HS-5 (cell line): ENCODE results near the gene NEK6.

Experiments used
- DNase-seq: peaks from one replicate; pipeline ENCODE4 v3.0.0-alpha.2; 2012; ENCODE audit warnings: low read depth

The NEK6 gene

DNA sequence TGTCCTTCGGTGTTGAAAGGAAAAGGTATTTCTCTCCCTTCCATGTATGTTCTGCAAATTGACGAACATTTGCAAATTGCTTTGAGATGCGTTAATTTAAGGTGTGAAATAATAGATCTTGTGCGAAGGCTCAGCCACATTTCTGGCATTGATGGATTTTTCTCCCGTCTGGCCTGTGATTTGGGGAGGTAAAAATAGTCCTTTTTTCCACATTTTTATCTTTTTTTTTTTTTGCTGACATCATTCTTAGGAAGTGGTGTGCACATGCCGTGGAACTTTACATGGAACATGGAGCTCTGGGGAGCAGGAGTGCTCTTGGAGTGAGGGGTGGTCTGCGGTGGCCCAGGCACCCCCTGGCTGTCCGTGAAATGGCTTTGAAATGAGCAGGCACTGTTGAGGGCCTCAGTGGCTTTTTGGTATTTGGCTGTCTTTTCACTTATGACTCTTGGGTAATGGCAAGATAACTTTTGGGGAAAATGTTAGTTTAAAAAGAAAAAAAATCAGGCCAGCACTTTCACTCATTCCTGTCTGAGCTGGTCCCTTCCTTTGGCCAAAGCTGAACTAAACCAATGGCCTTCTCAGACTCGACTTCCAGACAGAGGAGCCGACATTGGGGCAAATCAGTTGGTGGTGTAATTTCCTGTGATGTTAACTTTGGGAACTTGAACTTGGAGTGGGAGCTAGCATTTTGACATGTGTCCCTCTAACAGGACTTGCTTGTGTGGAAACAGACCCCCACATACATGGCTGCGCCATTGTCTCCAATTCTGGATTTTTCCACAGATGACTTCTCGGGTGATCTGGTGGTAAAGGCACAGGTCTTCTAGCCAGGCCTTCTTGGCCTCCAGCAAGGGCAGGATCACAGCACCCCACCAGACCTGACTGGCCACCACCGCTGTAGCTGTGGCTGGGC is 4.2 kb downstream of the NEK6 start:
- DNase-seq: no peak

DNA sequence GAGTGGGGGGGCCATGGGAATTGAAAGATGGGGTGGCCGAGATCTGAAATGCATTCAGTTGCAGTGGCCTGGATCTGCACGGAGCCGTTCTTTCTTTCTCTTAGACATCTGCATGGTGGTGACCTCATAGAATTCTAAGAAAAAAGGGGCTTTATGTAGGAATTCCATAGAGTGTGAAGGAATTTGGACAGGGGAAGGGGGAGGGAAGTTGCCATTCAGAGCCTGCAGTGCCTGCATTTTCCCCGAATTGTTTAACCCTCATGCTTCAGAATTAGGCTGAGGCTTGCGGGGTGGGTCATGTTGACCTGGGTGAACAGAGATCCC is 4.9 kb downstream of the NEK6 start:
- no peak for DNase-seq

DNA sequence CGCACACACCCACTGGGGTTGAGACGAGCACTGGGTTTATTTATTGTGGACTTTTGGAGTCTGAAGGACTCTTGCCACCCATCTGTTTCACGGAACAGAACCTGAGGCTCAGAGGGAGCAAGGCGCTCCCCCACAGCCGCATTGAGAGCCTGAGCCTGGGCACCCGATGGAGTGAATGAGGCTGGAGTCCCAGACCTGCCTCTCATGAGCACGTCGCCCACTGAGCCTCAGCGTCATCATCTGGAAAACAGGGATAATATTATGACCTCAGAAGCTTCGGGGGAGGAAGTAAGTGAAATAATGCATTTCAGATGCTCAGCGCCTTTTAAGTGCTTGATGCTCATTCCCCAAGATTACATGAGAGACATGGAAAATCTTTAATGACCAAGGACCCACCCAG is 5.5 kb downstream of the NEK6 start:
- no peak for DNase-seq

DNA sequence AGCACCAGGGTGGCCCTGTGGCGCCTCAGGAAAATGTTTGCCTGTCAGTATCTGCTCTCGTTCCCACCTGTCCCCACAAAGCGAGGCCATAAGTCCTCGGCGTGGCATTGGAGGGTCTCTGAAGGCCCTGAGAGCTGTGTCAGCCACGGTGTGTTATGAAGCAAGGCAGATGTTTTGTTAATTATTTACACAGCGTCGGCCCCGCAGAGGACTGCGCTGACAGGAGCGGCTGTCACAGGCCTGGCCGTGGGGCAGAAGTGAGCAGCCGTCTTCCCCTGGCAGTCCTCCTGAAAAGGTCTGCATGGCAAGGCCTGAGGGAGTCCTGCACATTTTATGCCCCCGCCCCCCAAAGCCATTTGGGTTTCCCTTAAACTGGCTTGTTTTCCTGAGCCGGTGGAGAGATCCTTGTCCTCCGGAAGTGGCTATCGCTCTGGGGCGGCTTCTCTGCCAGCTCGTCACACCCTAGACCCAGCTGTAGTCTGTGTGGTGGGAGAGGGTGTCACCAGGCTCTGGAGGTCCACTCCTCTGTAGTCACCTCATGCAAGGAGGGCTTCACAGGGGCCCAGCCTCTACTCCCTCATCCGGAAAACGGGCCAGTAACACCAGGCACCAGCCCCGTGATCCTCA is 6.2 kb downstream of the NEK6 start:
- no peak for DNase-seq

DNA sequence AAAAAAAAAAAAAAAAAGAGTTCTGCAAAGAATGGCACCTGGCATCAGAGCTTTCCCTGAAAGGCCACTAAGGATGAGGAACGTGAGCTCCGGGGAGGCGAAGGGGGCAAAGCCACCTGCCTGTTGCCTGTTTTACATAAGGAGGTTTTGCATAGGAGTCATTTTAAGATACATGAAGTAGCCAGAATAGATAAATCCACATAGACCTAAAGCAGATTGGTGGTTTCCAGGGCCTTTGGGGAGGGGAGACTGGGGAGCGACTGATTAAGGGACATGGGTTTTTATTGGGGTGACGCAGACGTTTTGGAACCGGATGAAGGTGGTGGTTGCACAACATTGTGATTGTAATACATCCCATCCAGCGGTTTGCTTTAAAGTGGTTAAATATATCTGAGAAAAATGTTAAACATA is 7.1 kb downstream of the NEK6 start:
- DNase-seq: no peak

DNA sequence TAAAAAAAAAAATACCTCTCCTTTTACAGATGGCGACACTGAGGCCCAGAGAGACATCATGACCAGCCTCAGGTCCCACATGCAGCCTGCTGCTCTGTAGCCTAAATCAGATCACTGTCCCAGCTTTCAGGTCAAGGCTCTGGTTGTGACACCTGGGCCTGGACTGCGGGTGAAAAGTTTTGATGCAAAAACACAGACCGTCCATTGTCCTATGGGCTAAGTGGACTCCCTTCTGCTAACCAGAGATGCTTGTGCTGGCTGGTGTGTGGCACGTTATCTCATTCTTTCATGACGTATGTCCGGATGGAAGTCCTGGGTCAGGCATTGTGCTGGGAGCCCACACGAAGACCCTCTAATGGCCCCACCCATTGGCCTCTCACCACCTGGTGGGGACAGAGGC is 7.8 kb downstream of the NEK6 start:
- DNase-seq: no peak

DNA sequence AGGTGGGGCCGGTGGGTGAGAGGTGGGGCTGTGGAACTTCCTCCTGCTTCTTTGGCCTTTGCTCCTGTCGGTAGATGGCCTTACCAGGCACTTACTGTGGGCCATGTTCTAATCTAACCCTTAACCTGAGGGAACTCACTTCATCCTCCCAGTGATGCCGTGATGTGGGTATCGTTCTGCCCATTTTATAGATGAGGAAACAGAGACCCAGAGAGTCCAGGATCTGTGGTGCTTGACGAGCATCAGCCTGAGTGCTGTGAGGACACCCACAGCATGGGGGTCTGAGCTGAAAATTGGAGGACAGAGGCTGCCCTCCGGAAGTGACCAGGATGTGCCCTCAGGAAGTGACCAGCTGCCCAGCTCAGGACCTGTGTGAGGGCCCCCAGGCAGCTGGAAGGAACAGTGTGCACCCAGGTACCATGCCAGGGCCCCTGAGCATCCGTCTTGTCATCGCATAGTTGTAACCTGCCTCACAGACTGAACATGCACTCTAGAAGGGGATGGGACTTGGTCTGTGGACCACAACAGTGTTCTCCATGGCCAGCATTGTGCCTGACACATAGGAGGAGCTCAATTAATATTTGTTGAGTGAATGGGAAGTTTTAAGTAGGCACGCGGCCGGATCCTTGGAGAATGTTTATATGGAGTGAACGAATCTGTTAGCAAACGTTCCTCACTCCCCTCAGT is 8.5 kb downstream of the NEK6 start:
- DNase-seq: no peak

DNA sequence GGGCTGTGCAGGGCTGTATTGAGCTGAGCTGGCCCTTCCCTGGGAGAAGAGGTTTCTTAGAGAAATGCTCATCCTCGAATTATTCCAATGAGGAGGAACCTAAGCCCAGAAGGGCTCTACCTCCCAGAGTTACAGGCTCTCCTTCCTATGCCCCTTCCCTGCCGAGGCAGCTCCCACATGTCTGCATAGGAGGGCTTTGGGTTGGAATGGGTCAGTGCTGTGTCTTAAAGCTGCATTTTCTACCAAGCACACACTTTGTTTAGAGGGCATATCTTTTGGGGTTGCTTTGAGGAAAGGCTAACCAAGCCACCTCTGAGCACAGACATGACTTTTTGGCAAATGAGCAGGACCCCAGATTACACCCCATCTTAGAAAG is 9.1 kb downstream of the NEK6 start:
- no peak for DNase-seq

DNA sequence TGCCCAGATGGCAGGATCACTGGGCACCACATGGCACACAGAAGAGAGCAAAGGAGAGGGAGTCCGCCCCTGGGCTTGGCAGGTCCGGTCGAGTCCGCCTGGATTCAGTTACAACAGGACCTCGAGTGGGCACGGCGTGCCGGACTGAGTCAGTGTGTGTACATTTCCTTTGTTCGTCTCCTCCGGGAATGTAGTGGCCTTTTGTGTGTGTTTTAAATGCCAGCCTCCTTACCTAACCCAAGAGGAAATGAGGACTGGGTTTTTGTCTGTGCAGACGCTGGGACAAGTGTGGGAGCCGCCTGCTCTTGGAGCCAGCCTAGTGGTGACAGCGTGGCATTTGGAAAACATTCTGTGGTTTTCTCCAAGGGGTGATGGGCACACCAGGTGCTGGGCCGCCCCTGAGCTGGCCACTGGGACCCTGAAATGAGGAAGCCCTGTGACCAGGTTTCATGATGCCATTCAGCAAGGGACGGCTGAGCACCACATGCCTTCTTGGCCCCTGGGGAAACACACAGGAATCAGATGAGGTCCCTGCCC is 9.6 kb downstream of the NEK6 start:
- no peak for DNase-seq

DNA sequence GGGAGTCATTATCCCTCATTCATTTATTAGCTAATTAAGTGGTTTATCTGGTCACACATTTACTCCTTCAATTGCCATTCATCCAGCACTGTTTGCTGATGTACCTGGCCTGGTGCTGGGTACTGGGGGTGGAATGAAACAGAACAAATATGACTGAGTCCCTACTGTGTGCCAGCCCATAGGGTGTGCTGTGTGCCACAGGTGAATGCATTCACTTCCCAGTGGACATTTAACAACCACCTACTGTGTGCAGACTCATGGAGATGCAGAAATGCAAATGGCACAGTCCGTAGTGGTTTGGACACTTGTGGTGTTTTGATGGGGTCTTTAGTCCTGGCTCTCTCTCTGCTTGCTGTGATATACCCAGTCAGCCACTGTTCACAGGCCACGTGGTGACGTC is 10.5 kb downstream of the NEK6 start:
- no peak for DNase-seq

DNA sequence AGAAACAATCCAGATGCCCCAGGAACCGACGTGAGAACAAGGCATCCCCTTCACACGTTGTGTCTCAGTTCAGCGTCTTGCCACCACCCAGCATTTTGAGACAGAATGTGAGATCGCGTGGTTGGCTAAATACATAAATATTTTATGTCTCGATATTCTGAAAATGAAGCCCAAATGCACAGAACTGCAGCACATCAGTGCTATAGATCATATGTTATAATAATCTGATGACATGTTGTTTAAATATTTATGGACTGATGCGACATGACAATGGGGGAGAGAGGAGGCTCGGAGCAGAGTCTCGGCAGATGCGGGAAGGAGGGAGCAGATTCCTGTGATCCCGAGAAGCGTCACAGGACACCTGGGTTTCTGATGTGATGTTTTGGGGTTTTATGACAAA is 10.9 kb downstream of the NEK6 start:
- DNase-seq: no peak

DNA sequence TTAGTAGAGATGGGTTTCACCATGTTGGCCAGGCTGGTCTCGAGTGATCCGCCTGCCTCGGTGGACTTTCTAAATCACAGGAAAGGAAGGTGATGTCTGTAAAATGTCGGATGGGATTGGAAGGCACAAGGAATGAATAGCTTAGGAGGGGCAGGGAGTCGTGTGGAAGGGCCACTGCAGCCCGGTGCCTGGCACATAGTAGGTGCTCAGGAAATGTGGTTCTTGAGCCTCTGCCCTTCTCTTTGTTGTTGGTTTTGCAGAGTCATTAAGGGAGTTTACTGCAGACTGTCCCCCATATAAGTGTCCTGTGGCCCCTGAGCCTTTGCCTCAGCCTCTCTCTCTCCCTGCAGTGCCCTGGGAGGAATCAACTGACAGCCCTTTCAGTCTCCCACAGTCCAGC is 11.8 kb downstream of the NEK6 start:
- no peak for DNase-seq

DNA sequence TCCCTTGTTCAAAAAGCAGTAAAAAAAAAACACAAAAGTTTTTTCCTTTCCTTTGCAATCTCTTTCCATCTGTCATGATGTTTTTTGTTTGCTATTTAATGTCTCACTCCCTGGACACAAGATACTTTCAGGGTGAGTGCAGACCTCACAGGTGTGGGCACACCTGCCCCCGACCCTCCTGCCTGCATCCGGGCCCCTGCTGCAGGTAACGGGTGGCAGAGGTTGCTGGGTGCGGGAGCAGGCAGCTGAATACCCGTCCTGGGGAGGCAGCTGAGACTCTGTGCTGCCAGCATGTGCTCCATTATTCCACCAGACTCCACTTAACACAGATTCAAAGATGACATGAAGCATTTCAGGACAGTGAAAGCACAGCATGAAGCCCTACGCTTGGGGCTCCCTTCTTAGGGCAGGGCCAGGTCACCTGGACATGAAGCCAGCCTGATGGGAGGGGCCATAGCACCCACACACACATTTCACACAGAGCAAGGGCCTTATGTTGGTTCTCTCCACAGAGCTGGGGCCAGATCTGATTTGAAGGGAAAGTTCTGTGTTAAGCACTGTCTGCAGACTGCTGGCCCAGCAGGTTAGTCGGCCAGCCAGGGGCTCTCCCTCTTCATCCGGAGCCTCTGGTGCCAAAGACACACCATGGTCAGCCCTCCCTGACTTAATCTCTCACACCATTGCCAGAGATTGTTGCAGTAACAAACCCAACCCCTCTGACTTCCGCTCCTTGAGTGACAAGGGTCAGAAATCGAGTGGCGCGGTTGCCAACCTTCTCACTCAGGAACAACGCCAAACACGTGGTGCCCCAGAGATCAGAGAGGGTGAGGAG is 13.0 kb downstream of the NEK6 start:
- no peak for DNase-seq

DNA sequence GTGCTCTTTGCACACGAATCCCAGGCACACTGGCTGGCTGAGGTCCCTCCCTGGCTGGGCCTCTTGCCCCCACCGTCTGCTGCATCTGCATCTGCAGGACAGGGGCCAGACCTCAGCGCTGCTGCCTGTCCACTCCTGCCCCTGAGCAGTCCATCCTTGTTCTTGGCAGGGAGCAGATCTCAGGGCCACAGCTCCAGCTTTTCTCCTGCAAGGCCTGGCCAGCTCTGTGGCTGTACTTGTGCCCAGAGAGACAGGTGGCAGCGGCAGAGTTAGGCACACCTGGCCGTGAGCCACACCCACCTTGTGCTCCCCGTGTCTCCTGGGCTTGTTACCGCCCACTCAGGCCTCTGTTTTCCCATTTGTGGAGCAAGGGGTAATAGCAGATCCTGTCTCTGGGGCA is 13.9 kb downstream of the NEK6 start:
- DNase-seq: no peak

DNA sequence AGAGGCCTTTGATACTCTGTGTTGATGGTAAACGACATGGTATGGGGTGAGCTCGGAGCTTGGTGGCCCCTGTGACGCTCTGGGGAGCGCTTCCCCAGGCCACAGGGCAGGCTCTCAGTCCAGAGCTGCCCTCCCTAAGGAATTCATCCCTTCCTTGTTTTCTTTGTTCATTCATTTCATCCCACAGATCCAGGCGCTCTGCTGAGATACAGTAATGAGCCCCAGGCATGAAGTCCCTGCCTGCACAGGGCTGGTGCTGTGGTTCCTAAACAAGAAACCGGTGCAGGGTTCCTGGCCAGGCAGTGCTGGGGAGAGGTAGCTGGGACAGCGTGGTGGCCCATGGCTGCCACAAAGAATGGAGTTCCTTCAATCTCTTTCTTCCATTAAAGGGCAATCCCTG is 14.4 kb downstream of the NEK6 start:
- no peak for DNase-seq

DNA sequence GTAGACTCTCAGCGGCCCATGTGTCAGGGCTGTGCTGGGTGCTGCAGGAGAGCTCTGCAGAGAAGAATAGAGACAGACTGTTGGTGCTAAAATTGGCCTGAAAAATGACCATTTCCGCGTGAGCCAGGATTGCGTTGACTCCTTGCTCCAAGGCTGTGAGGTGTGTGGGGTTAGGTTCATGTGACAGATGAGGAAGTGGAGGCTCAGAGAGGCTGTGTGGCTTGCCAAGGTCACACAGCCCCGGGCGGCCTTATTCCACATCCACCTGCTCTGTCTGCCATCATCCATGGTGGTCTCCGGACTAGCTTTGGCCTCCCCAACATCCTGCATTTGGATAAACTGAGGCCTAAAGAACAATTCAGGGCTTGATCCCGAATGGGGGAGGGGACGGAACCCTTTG is 15.2 kb downstream of the NEK6 start:
- DNase-seq: no peak

DNA sequence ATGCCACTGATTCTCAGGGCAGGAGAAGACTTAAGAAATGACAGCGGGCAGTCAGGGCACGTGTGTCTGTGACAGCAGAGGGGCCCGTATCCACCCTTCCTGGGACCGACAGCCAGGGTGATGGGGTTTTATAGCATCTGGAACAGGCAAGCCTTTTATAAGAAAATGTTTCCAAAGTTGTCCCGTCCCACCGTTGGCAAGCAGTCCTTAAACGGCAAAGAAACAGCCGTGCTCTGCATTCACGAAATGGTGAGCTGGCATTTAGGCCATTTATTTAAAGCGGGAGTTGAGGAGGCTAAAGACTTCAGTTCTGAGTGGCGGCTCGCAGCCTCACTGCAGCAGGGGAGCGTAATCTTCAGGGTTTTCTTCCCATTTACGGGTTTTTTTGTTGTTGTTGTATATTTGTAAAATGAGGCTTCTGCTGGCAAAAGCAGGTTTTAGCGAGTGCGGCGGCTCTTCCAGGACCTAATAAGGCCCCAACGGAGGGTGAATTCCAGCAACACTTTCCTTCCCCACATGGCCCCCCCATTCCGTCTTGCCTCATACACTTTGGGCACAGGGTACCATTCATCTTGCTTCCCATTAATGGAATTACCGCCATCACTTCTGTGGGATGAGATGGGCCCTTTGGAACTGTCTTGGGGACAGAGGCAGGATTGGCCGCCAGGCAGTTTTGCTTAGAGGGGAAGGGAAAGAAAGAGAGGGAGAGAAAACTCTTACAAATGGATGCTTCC is 15.8 kb downstream of the NEK6 start:
- DNase-seq: no peak

DNA sequence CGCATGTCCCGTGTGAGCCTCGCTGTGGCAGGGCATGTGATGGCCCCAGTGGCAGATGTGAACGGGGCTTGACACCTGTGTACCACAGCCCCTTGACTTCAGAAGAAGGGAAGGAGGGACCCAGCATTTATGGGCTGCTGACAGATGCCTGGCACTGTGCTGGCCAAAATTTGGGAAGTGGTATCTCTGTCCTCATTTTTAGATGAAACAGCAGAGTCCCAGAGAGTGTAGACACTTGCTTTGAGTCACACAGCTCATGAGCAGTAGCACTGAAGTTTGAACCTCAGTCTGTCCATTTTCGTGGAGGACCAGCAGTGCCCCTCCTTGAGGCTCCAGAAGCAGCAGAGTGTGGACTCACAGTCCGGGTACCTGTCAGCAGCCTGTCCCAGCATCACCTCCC is 16.5 kb downstream of the NEK6 start:
- DNase-seq: no peak

DNA sequence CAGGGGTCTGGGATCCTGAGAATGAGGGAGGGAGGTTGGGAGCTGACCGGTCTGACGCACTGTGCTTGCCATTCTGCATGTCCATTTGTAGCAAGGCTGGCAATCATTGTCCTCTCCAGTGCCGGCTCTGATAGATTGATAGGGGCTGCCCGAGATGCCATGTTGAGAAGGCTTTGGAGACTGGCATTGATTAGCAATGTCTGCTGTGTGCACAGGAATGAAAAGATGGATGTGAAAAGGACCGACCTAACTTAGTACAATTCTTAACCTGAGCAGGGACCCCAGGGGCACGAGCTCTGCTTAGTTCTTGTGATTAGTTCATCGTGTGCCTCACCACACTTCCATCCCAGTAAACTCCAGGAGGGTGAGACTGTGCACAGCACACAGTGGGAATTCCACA is 17.0 kb downstream of the NEK6 start:
- no peak for DNase-seq

DNA sequence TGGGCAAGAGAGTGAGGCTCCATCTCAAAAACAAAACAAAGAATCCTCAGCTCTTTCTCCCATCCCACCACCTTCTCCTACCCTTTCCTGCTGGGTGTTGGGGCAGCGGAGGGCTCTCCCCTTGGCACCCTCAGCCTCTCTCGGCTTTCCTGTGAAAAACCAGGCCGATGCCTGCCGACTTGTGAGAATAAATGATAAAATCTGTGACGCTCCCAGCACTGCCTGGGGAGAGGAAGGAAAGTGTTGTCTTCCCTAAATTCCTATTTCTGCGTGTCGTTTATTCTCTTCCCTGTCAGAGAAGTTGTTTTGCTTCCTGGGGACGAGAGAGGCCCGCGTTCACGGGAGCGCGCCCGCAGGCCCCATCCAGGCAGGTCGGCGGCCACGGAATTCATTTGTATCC is 19.7 kb downstream of the NEK6 start:
- no peak for DNase-seq

DNA sequence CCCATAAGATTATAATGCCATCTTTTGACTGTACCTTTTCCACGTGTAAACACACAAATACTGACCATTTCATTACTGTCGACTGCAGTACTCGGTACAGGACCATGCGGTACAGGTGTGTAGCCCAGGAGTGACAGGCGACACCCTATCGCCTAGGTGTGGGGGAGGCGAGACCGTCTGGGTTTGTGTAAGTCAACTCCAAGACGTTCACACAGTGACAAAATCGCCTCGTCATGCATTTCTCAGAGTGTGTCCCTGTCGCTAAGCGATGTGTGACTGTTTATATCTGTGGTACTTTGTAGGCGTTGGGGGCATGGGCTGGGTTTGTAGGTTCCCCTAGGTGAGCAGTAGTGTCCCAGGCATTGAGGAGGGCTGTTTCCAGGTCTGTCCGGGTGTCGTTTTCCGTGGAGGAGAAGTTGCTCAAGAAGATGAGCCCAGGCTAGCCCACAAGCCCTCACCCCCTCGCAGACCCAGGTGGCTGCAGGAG is 20.3 kb downstream of the NEK6 start:
- DNase-seq: no peak
